Vagina (tissue), 2 donors: ENCODE data around the gene SLC10A3. TPM values are rescaled to one million over a fixed set of nuclear protein-coding genes. Genes with fewer than 3 reads are reported as not detected.

Experiments
- DNase-seq, 2 donors: peaks; one replicate each; pipeline ENCODE4 v3.0.0-alpha.2; 2017; ENCODE audit errors: extremely low spot score in 2 of 2
- H3K27ac ChIP-seq: fragments of 200-600 bp; sonication (generic); one replicate; pipeline ENCODE4 v1.5.1; 2019
- H3K27me3 ChIP-seq: fragments of 200-600 bp; sonication (generic); one replicate; pipeline ENCODE4 v1.5.1; 2019
- H3K36me3 ChIP-seq, 2 donors: fragments of 200-600 bp; sonication (generic); one replicate each; pipeline ENCODE4 v1.5.1; 2017 to 2019
- H3K4me1 ChIP-seq: fragments of 200-600 bp; sonication (generic); one replicate; pipeline ENCODE4 v1.5.1; 2019
- H3K4me3 ChIP-seq, 2 donors: fragments of 200-600 bp; sonication (generic); 1 replicate in 1 of 2; 2 replicates in 1 of 2; pipeline ENCODE4 v1.5.1; 2016 to 2019
- H3K9me3 ChIP-seq: fragments of 200-600 bp; sonication (generic); one replicate; pipeline ENCODE4 v1.5.1; 2019
- CTCF ChIP-seq, 3 experiments: fragments of 450-650 bp in 2 of 3; fragments of 200-600 bp in 1 of 3; sonication (generic) in 1 of 3; IDR thresholded peaks; one replicate each; pipeline ENCODE4 v1.5.1; 2017 to 2019; ENCODE audit warnings: antibody characterized with exemption in 3 of 3, mild to moderate bottlenecking in 2 of 3, moderate library complexity in 2 of 3
- POLR2A ChIP-seq, 2 donors: fragments of 450-650 bp; IDR thresholded peaks; one replicate each; pipeline ENCODE4 v1.6.1; 2017; ENCODE audit warnings: antibody characterized with exemption in 2 of 2, mild to moderate bottlenecking in 2 of 2, moderate library complexity in 2 of 2
- POLR2AphosphoS5 ChIP-seq, 2 donors: sonication (generic); formaldehyde crosslinking; IDR thresholded peaks; one replicate each; pipeline ENCODE4 v1.9.0; 2017; ENCODE audit warnings: antibody characterized with exemption in 2 of 2, mild to moderate bottlenecking in 2 of 2, low read depth in 1 of 2; ENCODE audit not compliant: insufficient read depth in 1 of 2
- intact Hi-C: fragments of 100-400 bp; cut with DNase I; formaldehyde crosslinking; loops from one replicate; pipeline ENCODE4 v1.15.1; 2023
- total RNA-seq: library from RNA; depleted of rRNA; stranded (reverse); fragments of >200 nt; gene quantifications from one replicate; pipeline ENCODE4 v1.2.3, GENCODE V29; 2016

The SLC10A3 gene
- total RNA-seq, 1 donor from 2014 or later = 28.2 TPM

DNA sequence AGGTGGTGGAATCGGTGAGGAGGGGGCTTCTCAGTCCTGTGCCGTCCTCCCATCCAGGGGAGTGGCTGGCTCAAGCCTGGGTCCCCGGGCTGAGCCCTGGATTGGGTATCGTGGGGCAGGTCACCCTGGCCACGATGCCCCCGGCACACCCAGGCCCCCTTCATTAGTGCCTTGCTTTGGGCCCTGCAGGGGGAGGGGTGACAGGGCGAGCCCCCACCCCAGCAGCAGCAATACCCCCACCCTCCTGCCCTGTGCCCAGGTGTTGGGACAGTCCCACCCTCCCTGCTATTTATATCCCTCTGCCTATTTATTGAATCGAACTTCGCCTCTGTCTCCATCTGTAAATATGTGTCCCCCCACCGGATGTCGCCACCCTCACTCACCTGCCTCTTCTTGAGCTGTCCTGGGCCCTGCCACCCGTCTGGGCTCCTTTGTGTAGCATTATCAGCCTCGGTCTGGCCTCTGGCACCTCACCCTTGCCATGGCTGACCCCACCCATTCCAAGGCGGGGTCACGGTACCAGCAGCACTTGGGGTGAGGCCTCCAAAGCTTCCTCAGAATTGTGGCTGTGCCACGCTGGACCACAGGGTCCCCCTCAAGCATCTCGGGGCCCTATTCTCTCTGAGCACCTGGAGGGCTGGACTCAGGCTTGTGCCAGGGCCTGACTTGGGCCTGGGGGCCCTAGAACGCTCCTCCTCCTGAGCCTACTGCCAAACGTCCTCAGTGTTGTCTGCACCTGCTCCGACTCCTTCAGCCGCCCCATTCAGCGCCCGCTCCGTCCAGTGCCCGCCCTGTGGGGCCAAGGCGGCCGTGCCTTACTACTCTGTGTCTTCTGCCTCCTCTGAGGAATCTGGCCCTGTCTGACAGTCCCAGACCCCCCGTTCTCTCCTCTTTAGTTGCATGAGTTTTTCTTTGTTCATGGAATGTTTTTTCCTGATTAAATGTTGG is 17.5 kb downstream of the SLC10A3 start:
- H3K9me3 ChIP-seq = no peaks in the 10 kb centered on the region
- intact Hi-C loops = no loop called here
- DNase-seq = no peak
- no peak overlapping the region for H3K27ac ChIP-seq
- H3K4me1 ChIP-seq = no peaks in the 10 kb centered on the region
- H3K27me3 ChIP-seq = no peaks in the 10 kb centered on the region
- TF ChIP-seq CTCF (IDR thresholded peaks at IDR 0.05) = no peak
- TF ChIP-seq POLR2AphosphoS5 (IDR thresholded peaks at IDR 0.05; ENCODE audit: insufficient read depth in 1 of 2, low read depth in 1 of 2) = no peak
- peaks cover 0 to 30% of the 10 kb centered on the region in 2 donors for H3K36me3 ChIP-seq
- H3K4me3 ChIP-seq = no peak overlapping the region

- intact Hi-C loops = no loop called here
- Histone ChIP-seq H3K27ac (no peak overlapping the region), H3K27me3 (no peaks in the 10 kb centered on the region), H3K4me3 (no peak overlapping the region), H3K36me3 (peaks cover 0 to 39% of the 10 kb centered on the region in 2 donors), H3K9me3 (no peaks in the 10 kb centered on the region), H3K4me1 (no peaks in the 10 kb centered on the region)
- TF ChIP-seq POLR2AphosphoS5 (IDR thresholded peaks at IDR 0.05; ENCODE audit: insufficient read depth in 1 of 2, low read depth in 1 of 2) (no peak), CTCF (IDR thresholded peaks at IDR 0.05) (no peak), POLR2A (IDR thresholded peaks at IDR 0.05) (no peak)
- DNase-seq = no peak
Measured at GRCh38 chrX:154471839-154472684, 18.4 kb downstream of the SLC10A3 start.

DNA sequence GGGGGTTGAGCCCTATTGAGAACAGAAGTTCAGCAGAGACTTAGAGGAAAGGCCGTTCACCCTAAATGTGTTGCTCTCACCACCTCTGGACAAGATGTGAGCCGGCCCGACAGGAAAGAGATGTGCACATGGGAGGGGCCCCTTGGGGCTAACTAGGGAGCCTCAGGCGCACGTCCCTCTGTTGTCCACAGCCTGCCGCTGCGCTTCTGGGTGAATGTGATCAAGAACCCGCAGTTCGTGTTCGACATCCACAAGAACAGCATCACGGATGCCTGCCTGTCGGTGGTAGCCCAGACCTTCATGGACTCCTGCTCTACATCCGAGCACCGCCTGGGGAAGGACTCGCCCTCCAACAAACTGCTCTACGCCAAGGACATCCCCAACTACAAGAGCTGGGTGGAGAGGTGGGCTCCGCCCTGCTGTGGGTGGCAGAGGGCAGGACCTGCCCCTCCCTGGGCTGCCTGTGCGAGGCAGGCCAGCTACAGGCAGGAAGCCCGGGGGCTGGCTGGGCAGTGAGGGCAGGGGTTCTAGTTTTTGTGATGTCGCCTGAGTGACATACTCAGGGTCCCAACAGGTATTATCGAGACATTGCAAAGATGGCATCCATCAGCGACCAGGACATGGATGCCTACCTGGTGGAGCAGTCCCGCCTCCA is 19.4 kb downstream of the SLC10A3 start:
- intact Hi-C loops = no loop called here
- Histone ChIP-seq H3K9me3 (no peaks in the 10 kb centered on the region), H3K4me1 (no peaks in the 10 kb centered on the region), H3K27me3 (no peaks in the 10 kb centered on the region), H3K4me3 (no peak overlapping the region), H3K36me3 (peaks cover 0 to 46% of the 10 kb centered on the region in 2 donors), H3K27ac (no peak overlapping the region)
- TF ChIP-seq POLR2A (IDR thresholded peaks at IDR 0.05) = no peak
- no peak for TF ChIP-seq POLR2AphosphoS5 (IDR thresholded peaks at IDR 0.05; ENCODE audit: insufficient read depth in 1 of 2, low read depth in 1 of 2)
- no peak for TF ChIP-seq CTCF (IDR thresholded peaks at IDR 0.05)
- DNase-seq = no peak

DNA sequence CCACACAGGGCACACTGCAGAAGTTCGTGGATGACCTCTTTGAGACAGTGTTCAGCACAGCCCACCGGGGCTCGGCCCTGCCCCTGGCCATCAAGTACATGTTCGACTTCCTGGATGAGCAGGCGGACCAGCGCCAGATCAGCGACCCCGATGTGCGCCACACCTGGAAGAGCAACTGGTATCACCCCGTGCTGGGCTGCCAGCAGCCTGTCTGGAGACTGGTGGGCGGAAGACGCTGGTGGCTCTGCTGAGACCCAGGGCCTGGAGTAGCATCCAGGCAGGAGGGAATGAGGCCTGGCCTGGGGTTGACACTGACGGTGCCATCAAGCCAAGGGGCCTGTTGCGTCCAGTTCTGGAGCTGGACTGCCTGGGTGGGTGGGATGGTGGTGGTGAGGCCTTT is 20.0 kb downstream of the SLC10A3 start:
- intact Hi-C loops = no loop called here
- no peak overlapping the region for H3K4me3 ChIP-seq
- H3K27me3 ChIP-seq = no peaks in the 10 kb centered on the region
- DNase-seq = no peak
- peaks cover 0 to 51% of the 10 kb centered on the region in 2 donors for H3K36me3 ChIP-seq
- TF ChIP-seq POLR2AphosphoS5 (IDR thresholded peaks at IDR 0.05; ENCODE audit: insufficient read depth in 1 of 2, low read depth in 1 of 2) (no peak), POLR2A (IDR thresholded peaks at IDR 0.05) (no peak), CTCF (IDR thresholded peaks at IDR 0.05) (no peak)
- no peaks in the 10 kb centered on the region for H3K9me3 ChIP-seq
- H3K27ac ChIP-seq = no peak overlapping the region
- H3K4me1 ChIP-seq = no peaks in the 10 kb centered on the region
